HFFc6 (cell line): Measurements from ENCODE around the gene PIK3C3. TPM values are rescaled to one million over a fixed set of nuclear protein-coding genes. Genes with fewer than 3 reads are reported as not detected.

Experiments used
- DNase-seq: peaks from one replicate; pipeline ENCODE4 v3.0.0-alpha.2; 2018
- H3K27ac Mint-ChIP-seq: 2 replicates; pipeline ENCODE4 v1.8.0; 2020; ENCODE audit warnings: mild to moderate bottlenecking, mixed read lengths
- H3K27me3 Mint-ChIP-seq: 2 replicates; pipeline ENCODE4 v1.8.0; 2021; ENCODE audit warnings: mild to moderate bottlenecking, moderate library complexity, mixed read lengths; ENCODE audit not compliant: insufficient read depth
- H3K36me3 Mint-ChIP-seq: 2 replicates; pipeline ENCODE4 v1.8.0; 2021; ENCODE audit warnings: low read depth, mixed read lengths
- H3K4me1 Mint-ChIP-seq: 2 replicates; pipeline ENCODE4 v1.8.0; 2020; ENCODE audit warnings: low read depth, mixed read lengths
- H3K4me3 Mint-ChIP-seq: 2 replicates; pipeline ENCODE4 v1.8.0; 2020; ENCODE audit warnings: mild to moderate bottlenecking, moderate library complexity, mixed read lengths
- H3K9me3 Mint-ChIP-seq: 2 replicates; pipeline ENCODE4 v1.8.0; 2020; ENCODE audit warnings: mild to moderate bottlenecking, mixed read lengths
- CTCF ChIP-seq: fragments of 200-600 bp; sonication (generic); IDR thresholded peaks from 2 replicates; pipeline ENCODE4 v1.5.0; 2021; ENCODE audit warnings: antibody characterized with exemption, mild to moderate bottlenecking
- total RNA-seq, 6 experiments: library from RNA; stranded (reverse); fragmentation: NEBNext Ultra II Directional; extraction: Animal tissue kit (Norgen Biotek cat#: 25700); gene quantifications; 2 replicates in 1 of 6; 3 replicates in 5 of 6; pipeline ENCODE4 v1.2.3, GENCODE V29; 2021

The PIK3C3 gene
- total RNA-seq, 6 experiments from 2014 or later = 38.3 to 61.7 (median 47.6) TPM

GRCh38 chr18:41973983-41974382, 18.9 kb downstream of the PIK3C3 start:
- TF ChIP-seq CTCF = no peak
- H3K4me1 Mint-ChIP-seq = peaks cover 23% of the 10 kb centered on the region
- no peaks in the 10 kb centered on the region for H3K27me3 Mint-ChIP-seq

GRCh38 chr18:41974796-41975201, 19.8 kb downstream of the PIK3C3 start:
- no peaks in the 10 kb centered on the region for H3K9me3 Mint-ChIP-seq
- peaks cover 27% of the 10 kb centered on the region for H3K36me3 Mint-ChIP-seq
- TF ChIP-seq CTCF = no peak
- no peaks in the 10 kb centered on the region for H3K27me3 Mint-ChIP-seq
- H3K4me1 Mint-ChIP-seq = peaks cover 23% of the 10 kb centered on the region
- peak overlapping the region; percentile 10; the same call in 1 of the 2 replicates for H3K27ac Mint-ChIP-seq
- H3K4me3 Mint-ChIP-seq = no peak overlapping the region
- DNase-seq = no peak

More at GRCh38 chr18:41973983-41974382, 18.9 kb downstream of the PIK3C3 start:
- peaks cover 27% of the 10 kb centered on the region for H3K36me3 Mint-ChIP-seq
- no peak overlapping the region for H3K27ac Mint-ChIP-seq
- no peak overlapping the region for H3K4me3 Mint-ChIP-seq
- DNase-seq = no peak
- H3K9me3 Mint-ChIP-seq = no peaks in the 10 kb centered on the region

GRCh38 chr18:41975284-41975683, 20.2 kb downstream of the PIK3C3 start:
- no peak for TF ChIP-seq CTCF
- Mint-ChIP-seq H3K27me3 (no peaks in the 10 kb centered on the region), H3K27ac (no peak overlapping the region), H3K9me3 (no peaks in the 10 kb centered on the region), H3K4me3 (no peak overlapping the region), H3K4me1 (peaks cover 19% of the 10 kb centered on the region), H3K36me3 (peaks cover 23% of the 10 kb centered on the region)
- DNase-seq = no peak

GRCh38 chr18:41977233-41977632, 22.2 kb downstream of the PIK3C3 start:
- Mint-ChIP-seq H3K27ac (no peak overlapping the region), H3K27me3 (no peaks in the 10 kb centered on the region), H3K4me1 (peaks cover 19% of the 10 kb centered on the region), H3K9me3 (no peaks in the 10 kb centered on the region), H3K4me3 (no peak overlapping the region), H3K36me3 (peaks cover 18% of the 10 kb centered on the region)
- TF ChIP-seq CTCF = no peak
- DNase-seq = no peak

GRCh38 chr18:41982942-41983660, 28.1 kb downstream of the PIK3C3 start:
- no peak for TF ChIP-seq CTCF
- no peaks in the 10 kb centered on the region for H3K27me3 Mint-ChIP-seq
- H3K27ac Mint-ChIP-seq = no peak overlapping the region
- peaks cover 17% of the 10 kb centered on the region for H3K4me1 Mint-ChIP-seq
- DNase-seq = no peak
- H3K4me3 Mint-ChIP-seq = no peak overlapping the region
- no peaks in the 10 kb centered on the region for H3K9me3 Mint-ChIP-seq
- H3K36me3 Mint-ChIP-seq = no peaks in the 10 kb centered on the region; the same call in 1 of the 2 replicates
